Effector memory CD4-positive, alpha-beta T cell (primary cell): Measurements from ENCODE around the gene CLK4.

Experiments used
- DNase-seq, 3 donors: peaks; one replicate each; pipeline ENCODE4 v3.0.0-alpha.2; 2020
- H3K27ac ChIP-seq: 2 replicates; pipeline ENCODE4 v1.7.0; 2013; ENCODE audit warnings: mild to moderate bottlenecking, low read length, moderate library complexity; ENCODE audit not compliant: insufficient read depth, poor library complexity, severe bottlenecking
- H3K27me3 ChIP-seq: replicated peaks from 2 replicates; pipeline ENCODE4 v1.7.0; 2013; ENCODE audit warnings: mild to moderate bottlenecking, low read length; ENCODE audit not compliant: insufficient read depth, control insufficient read depth, poor library complexity, severe bottlenecking
- H3K36me3 ChIP-seq: 2 replicates; pipeline ENCODE4 v1.7.0; 2013; ENCODE audit warnings: mild to moderate bottlenecking, low read length, moderate library complexity; ENCODE audit not compliant: control insufficient read depth, insufficient read depth
- H3K4me1 ChIP-seq: 2 replicates; pipeline ENCODE4 v1.7.0; 2013; ENCODE audit warnings: low read length, mild to moderate bottlenecking; ENCODE audit not compliant: control insufficient read depth, insufficient read depth, poor library complexity, severe bottlenecking
- H3K4me3 ChIP-seq: 2 replicates; pipeline ENCODE4 v1.7.0; 2013; ENCODE audit warnings: low read length, low read depth, mild to moderate bottlenecking; ENCODE audit not compliant: insufficient read depth, poor library complexity, severe bottlenecking
- H3K9me3 ChIP-seq: 2 replicates; pipeline ENCODE4 v1.7.0; 2013; ENCODE audit warnings: mild to moderate bottlenecking, low read length, moderate library complexity; ENCODE audit not compliant: control insufficient read depth

Gene CLK4

DNA sequence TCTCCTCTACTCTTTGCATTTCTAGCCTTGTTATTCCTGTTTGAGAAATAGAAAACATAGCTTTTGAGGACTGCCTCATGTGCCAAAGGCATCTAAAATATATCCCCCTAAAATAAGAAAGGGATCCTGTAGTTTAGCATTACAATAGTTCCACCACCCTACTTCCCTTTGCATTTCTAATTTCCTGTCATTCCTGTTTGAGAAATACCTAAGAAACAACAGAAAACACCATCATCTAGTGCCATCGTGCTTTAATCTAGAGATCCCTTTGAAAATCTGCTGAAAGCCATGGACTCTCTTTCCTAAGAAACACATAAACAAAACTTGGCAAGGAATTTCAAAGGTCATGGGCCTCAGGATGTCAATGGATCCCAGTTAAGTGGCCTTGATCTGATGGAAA, 7.5 kb downstream of the CLK4 start:
- H3K36me3 ChIP-seq: peaks cover 69% of the 10 kb centered on the region
- no peaks in the 10 kb centered on the region for H3K9me3 ChIP-seq
- peaks cover 13% of the 10 kb centered on the region for H3K4me1 ChIP-seq
- no peak overlapping the region for H3K27ac ChIP-seq
- H3K4me3 ChIP-seq: no peak overlapping the region
- H3K27me3 ChIP-seq: no peaks in the 10 kb centered on the region
- no peak for DNase-seq

DNA sequence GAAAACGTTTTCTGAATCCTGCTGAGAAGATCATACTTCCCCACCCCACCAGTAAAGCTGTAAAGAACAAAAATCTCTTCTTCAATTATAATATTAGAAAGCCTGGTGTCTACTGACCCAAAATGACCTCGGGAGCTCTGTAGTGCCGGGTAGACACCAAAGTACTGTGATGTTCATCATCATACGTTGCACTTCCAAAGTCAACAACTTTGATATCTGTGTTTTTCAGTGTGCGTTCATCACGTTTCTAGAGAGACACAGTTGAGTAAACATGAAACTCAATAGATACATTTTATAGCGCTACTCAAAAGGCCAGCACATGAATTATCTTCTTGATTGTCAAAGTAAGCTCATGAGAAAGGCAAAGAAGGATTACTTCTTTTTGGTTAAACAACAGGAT, 14.6 kb downstream of the CLK4 start:
- peaks cover 77% of the 10 kb centered on the region for H3K36me3 ChIP-seq
- H3K4me3 ChIP-seq: no peak overlapping the region
- H3K27me3 ChIP-seq: no peaks in the 10 kb centered on the region
- DNase-seq: no peak
- H3K9me3 ChIP-seq: no peaks in the 10 kb centered on the region
- no peak overlapping the region for H3K27ac ChIP-seq
- no peaks in the 10 kb centered on the region for H3K4me1 ChIP-seq

DNA sequence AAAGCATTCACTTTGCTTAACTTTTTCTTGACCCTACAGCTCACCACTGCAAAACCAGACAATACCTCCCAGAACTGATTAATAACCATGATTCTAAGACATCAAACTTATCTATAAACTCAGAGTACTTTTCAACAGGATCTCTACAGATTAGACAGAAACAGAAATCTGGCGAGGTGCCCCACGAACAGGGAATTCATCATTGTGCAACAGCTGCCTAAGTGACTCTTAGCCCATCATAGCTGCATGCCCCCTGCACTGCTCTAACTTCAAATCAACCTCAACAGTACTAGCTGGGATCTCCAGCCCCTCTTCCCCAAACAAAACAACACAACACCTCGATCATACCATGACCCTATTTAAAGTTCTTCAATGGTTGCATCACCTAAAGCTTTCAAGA, 20.6 kb downstream of the CLK4 start:
- Histone ChIP-seq H3K4me3 (no peak overlapping the region), H3K4me1 (no peaks in the 10 kb centered on the region), H3K27me3 (no peaks in the 10 kb centered on the region), H3K9me3 (no peaks in the 10 kb centered on the region), H3K36me3 (peaks cover 80% of the 10 kb centered on the region), H3K27ac (no peak overlapping the region)
- no peak for DNase-seq

DNA sequence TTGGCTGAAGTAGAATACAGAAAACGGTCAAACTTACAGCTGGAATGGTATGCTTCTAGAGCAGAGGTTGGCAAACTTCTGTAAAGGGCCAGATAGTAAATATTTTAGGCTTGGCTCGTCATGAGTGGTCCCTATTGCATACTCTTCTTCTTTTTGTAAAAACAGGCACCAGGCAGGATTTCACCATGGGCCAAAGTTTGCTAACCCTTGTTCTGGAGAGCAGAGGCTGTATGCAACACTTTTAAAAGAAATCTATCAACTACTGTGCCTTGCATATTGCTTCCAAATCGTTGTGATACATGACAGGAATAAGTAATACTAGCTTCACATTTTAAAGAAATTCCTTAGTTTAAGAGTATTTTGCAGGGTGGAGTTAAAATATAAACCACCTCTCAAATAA, 21.1 kb downstream of the CLK4 start:
- H3K4me1 ChIP-seq: no peaks in the 10 kb centered on the region
- no peaks in the 10 kb centered on the region for H3K9me3 ChIP-seq
- no peaks in the 10 kb centered on the region for H3K27me3 ChIP-seq
- no peak overlapping the region for H3K27ac ChIP-seq
- no peak for DNase-seq
- no peak overlapping the region for H3K4me3 ChIP-seq
- H3K36me3 ChIP-seq: peaks cover 77% of the 10 kb centered on the region

DNA sequence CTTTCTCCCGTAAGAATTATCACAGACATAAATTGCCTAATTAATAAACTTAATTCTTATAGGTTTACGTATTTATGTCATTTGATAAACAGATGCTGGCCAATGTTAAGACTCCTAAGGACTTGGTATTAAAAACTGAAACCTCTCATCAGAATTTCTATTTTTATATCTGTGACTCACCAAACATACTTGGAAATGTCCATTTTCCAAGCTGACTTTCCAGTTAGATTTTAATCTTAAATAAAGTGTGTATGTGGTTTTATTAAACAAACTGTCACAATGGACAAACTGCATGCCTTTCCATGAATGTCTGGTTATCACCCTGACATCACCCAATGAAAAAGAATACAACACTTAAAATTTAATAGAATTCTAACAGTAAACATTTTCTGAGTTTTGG, 24.1 kb downstream of the CLK4 start:
- no peak overlapping the region for H3K4me3 ChIP-seq
- H3K27me3 ChIP-seq: no peaks in the 10 kb centered on the region
- H3K4me1 ChIP-seq: no peaks in the 10 kb centered on the region
- H3K36me3 ChIP-seq: peaks cover 58% of the 10 kb centered on the region
- DNase-seq: no peak
- H3K27ac ChIP-seq: no peak overlapping the region
- H3K9me3 ChIP-seq: no peaks in the 10 kb centered on the region

DNA sequence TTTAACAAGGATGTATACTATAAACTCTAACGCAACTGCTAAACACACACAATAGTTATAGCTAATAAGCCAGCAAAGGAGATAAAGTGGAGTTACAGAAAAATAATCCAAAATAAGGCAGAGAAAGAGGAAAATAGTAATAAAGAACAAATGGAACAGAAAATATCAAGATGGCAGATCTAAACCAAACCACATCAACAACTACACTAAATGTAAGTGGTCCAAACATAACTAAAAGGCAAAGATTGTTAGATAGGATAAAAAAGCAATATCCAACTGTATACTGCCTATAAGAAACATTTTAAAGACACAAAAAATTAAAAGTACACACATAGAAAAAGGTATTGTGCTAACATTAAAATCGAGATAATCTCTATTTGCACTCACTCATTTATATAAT, 31.1 kb downstream of the CLK4 start:
- H3K4me1 ChIP-seq: peaks cover under 1% of the 10 kb centered on the region

DNA sequence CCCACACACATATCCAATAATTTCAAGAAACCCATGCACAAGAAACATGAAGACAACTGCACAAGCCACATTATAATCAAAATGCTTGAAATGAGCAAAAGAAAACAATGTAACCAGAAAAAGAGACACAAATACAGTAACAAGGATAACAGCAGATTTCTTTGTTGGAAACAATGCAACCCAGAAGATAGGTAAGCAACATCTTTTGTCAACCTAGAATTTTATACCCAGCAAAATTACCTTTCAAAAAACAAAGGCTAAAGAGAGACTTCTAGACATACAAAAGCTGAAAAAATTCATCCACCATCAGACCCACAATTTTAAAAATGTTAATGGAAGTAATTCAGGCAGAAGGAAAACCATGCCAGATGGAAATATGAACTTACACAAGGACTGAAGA, 31.7 kb downstream of the CLK4 start:
- Histone ChIP-seq H3K4me3 (no peak overlapping the region), H3K9me3 (peaks cover 13% of the 10 kb centered on the region), H3K4me1 (peaks cover 6% of the 10 kb centered on the region), H3K36me3 (no peaks in the 10 kb centered on the region), H3K27me3 (peaks cover 15% of the 10 kb centered on the region), H3K27ac (no peak overlapping the region)
- DNase-seq: no peak

More for the DNA sequence above, 31.1 kb downstream of the CLK4 start:
- H3K9me3 ChIP-seq: peaks cover 13% of the 10 kb centered on the region
- H3K27me3 ChIP-seq: peaks cover 11% of the 10 kb centered on the region
- no peak overlapping the region for H3K27ac ChIP-seq
- no peaks in the 10 kb centered on the region for H3K36me3 ChIP-seq
- no peak overlapping the region for H3K4me3 ChIP-seq
- DNase-seq: no peak

DNA sequence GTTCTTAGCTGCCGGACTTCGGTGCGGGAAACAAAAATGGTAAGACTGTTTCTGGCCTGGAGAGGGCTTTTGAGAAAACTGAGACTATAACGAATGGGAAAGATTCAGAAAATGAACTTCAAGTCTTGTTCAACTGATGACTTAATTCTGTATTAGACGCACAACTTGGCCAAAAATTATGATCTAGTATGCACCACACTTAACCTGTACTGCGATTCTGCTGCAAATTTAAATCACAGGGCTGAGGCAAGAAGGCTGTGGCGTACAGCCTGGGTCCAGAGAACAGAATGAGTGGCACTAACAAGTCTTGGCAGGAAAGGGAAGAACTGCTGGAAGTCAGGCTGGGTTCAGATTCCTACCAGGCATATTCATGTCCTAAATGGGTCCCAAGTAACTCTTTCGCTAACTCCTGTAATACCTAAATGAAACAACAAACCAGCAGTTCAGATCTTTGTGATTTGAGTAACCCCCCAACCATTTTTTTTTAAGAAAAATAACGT, 35.9 kb downstream of the CLK4 start:
- peaks cover 7% of the 10 kb centered on the region for H3K4me1 ChIP-seq
- no peak overlapping the region for H3K27ac ChIP-seq
- H3K4me3 ChIP-seq: peak overlapping the region; percentile 46

DNA sequence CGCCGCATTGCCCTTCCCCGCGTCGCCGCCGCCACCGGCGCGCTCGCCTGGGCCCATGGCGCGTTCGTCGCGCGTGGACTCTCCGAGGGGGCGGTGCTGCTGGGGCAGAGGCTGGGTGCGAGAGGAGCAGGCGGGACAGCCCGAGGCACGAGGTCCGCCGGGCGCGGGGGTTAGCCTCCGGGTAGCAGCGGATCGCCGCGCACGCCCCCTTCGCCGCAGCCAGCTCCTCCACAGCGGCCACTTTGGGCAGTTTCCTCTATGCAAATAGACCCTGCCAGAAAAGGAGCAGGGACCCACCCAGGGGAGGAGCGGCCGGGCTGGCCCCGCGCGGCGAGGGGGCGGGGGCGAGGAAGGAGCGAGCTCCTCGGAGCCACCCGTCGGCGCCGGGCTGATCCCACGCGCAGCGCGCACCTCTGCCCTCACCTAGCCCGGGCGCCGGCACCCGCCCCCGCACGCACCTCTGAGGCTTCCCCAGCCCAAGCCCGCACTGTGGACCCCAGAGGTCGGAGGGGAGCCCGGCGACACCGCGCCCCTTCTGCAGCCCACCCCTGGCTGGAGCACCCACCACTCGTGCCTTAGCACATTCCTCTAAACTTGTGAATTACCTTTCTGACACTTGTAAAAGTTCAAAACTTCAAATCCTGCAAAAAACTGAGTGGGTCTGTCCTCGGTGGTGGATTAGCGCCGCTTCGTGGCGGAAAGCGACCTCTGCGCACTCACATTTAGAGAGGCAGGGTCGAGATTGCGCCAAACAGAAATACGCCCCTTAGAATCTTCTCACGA, 36.5 kb downstream of the CLK4 start, which contains the start of gene COL23A1:
TSS of gene COL23A1 (minus strand) at position 253 of the 783 bp plus-strand sequence.
- no peaks in the 10 kb centered on the region for H3K36me3 ChIP-seq
- H3K27ac ChIP-seq: no peak within 1 kb of the TSS
- peak in 1 of 3 donors; percentile 12 for DNase-seq
- peak within 1 kb of the TSS; percentile 46 for H3K4me3 ChIP-seq
- peaks cover 4% of the 10 kb centered on the region for H3K9me3 ChIP-seq
- H3K27me3 ChIP-seq: peaks cover 29% of the 10 kb centered on the region
- H3K4me1 ChIP-seq: peaks cover 7% of the 10 kb centered on the region

More for the DNA sequence above, 35.9 kb downstream of the CLK4 start:
- Histone ChIP-seq H3K9me3 (peaks cover 9% of the 10 kb centered on the region), H3K27me3 (peaks cover 26% of the 10 kb centered on the region), H3K36me3 (no peaks in the 10 kb centered on the region)
- no peak for DNase-seq
